ENCODE data around the gene IGFALS.
"Not testable (repeated sequence)": the region's sequence is repeated elsewhere in the genome, so short reads cannot be mapped to it uniquely, and the experiment has no call there.

The IGFALS gene

GRCh38 chr16:1809281-1809801 lies 15.8 kb upstream of the IGFALS start:
- no peak for TF ChIP-seq CTCF (IDR thresholded peaks at IDR 0.05; ENCODE audit: low read depth, low read length, missing control alignments)
- no peak overlapping the region for H3K4me3 ChIP-seq (ENCODE audit: low read depth, low read length)
- no peak for DNase-seq (ENCODE audit: low read depth)

GRCh38 chr16:1808691-1809090 lies 15.2 kb upstream of the IGFALS start:
- H3K4me3 ChIP-seq (ENCODE audit: low read depth, low read length) = no peak overlapping the region
- TF ChIP-seq CTCF (IDR thresholded peaks at IDR 0.05; ENCODE audit: low read depth, low read length, missing control alignments) = no peak
- no peak for DNase-seq (ENCODE audit: low read depth)

GRCh38 chr16:1807626-1808025 lies 14.1 kb upstream of the IGFALS start:
- no peak overlapping the region for H3K4me3 ChIP-seq (ENCODE audit: low read depth, low read length)
- no peak for TF ChIP-seq CTCF (IDR thresholded peaks at IDR 0.05; ENCODE audit: low read depth, low read length, missing control alignments)
- DNase-seq (ENCODE audit: low read depth) = no peak

GRCh38 chr16:1800701-1801100 lies 7.2 kb upstream of the IGFALS start:
- no peak overlapping the region for H3K4me3 ChIP-seq (ENCODE audit: low read depth, low read length)
- no peak for DNase-seq (ENCODE audit: low read depth)
- TF ChIP-seq CTCF (IDR thresholded peaks at IDR 0.05; ENCODE audit: low read depth, low read length, missing control alignments) = no peak

- H3K4me3 ChIP-seq (ENCODE audit: low read depth, low read length); DNase-seq (ENCODE audit: low read depth): not testable (repeated sequence)
Measured at GRCh38 chr16:1799263-1799662, 5.8 kb upstream of the IGFALS start.

- TF ChIP-seq CTCF (IDR thresholded peaks at IDR 0.05; ENCODE audit: low read depth, low read length, missing control alignments) = no peak
- DNase-seq (ENCODE audit: low read depth) = no peak
- no peak overlapping the region for H3K4me3 ChIP-seq (ENCODE audit: low read depth, low read length)
Measured at GRCh38 chr16:1794908-1795666, 1.6 kb upstream of the IGFALS start.

- no peak for DNase-seq (ENCODE audit: low read depth)
- H3K4me3 ChIP-seq (ENCODE audit: low read depth, low read length) = no peak overlapping the region
- TF ChIP-seq CTCF (IDR thresholded peaks at IDR 0.05; ENCODE audit: low read depth, low read length, missing control alignments) = no peak
Measured at GRCh38 chr16:1794221-1794871, 841 bp upstream of the IGFALS start.
